GM19372 (cell line): ENCODE data around the gene TAOK2.
"Not testable (repeated sequence)": the region's sequence is repeated elsewhere in the genome, so short reads cannot be mapped to it uniquely, and the experiment has no call there.

Experiments
- ATAC-seq: cut with Tn5 transposase; IDR thresholded peaks from one replicate; pipeline ENCODE4 v1.9.1; 2021; ENCODE audit warnings: mild to moderate bottlenecking, low read depth, moderate library complexity; ENCODE audit not compliant: unreplicated experiment

Gene TAOK2

GRCh38 chr16:30016555-30017276, 43.0 kb downstream of the TAOK2 start:
- ATAC-seq = no peak

- no peak for ATAC-seq
Observed at GRCh38 chr16:30017277-30017656, 43.6 kb downstream of the TAOK2 start.

- not testable (repeated sequence) for ATAC-seq
Observed at GRCh38 chr16:30017937-30018336, 44.3 kb downstream of the TAOK2 start.

GRCh38 chr16:30018731-30019158, 45.1 kb downstream of the TAOK2 start:
- ATAC-seq = no peak

- no peak for ATAC-seq
Observed at GRCh38 chr16:30022887-30023286, 49.2 kb downstream of the TAOK2 start, which contains the start of gene C16orf92. Gene C16orf92 (plus strand): TSS chr16:30023198. CDS start chr16:30023341, 143 bp downstream.

GRCh38 chr16:30023586-30023985, 49.9 kb downstream of the TAOK2 start:
- no peak for ATAC-seq

- no peak for ATAC-seq
Observed at GRCh38 chr16:30024451-30024850, 50.8 kb downstream of the TAOK2 start.

GRCh38 chr16:30025156-30025555, 51.5 kb downstream of the TAOK2 start:
- ATAC-seq = no peak

- no peak for ATAC-seq
Observed at GRCh38 chr16:30025574-30025973, 51.9 kb downstream of the TAOK2 start.

GRCh38 chr16:30026449-30026848, 52.8 kb downstream of the TAOK2 start:
- no peak for ATAC-seq

- no peak for ATAC-seq
Observed at GRCh38 chr16:30027588-30028437, 54.1 kb downstream of the TAOK2 start.

- no peak for ATAC-seq
Observed at GRCh38 chr16:30028438-30029076, 54.9 kb downstream of the TAOK2 start.

- no peak for ATAC-seq
Observed at GRCh38 chr16:30030011-30030685, 56.5 kb downstream of the TAOK2 start.

- no peak for ATAC-seq
Observed at GRCh38 chr16:30030841-30031413, 57.3 kb downstream of the TAOK2 start, which contains the start of gene TLCD3B. Gene TLCD3B (minus strand): TSS chr16:30031271. CDS start chr16:30030527, 744 bp downstream.

GRCh38 chr16:30031477-30031918, 57.8 kb downstream of the TAOK2 start:
- no peak for ATAC-seq

GRCh38 chr16:30032083-30032819, 58.6 kb downstream of the TAOK2 start:
- no peak for ATAC-seq

GRCh38 chr16:30033270-30033669, 59.6 kb downstream of the TAOK2 start:
- no peak for ATAC-seq

- ATAC-seq = no peak
Observed at GRCh38 chr16:30040221-30040620, 66.6 kb downstream of the TAOK2 start.

- not testable (repeated sequence) for ATAC-seq
Observed at GRCh38 chr16:30040690-30041089, 67.0 kb downstream of the TAOK2 start.
